Nephron progenitor cell (in vitro differentiated cells): Measurements from ENCODE around the gene SHMT2.
A peak's percentile ranks its signal among the peaks of the same experiment; 100 is the strongest.

Experiments
- DNase-seq: peaks from one replicate; pipeline ENCODE4 v3.0.0; 2021
- H3K27ac Mint-ChIP-seq: 2 replicates; pipeline ENCODE4 v1.8.0; 2021; ENCODE audit warnings: mild to moderate bottlenecking, moderate library complexity, mixed read lengths
- H3K27me3 Mint-ChIP-seq: 2 replicates; pipeline ENCODE4 v1.8.0; 2021; ENCODE audit warnings: mild to moderate bottlenecking, low read depth, mixed read lengths; ENCODE audit not compliant: poor library complexity
- H3K36me3 Mint-ChIP-seq: 2 replicates; pipeline ENCODE4 v1.8.0; 2021; ENCODE audit warnings: low read depth, mixed read lengths
- H3K4me1 Mint-ChIP-seq: 2 replicates; pipeline ENCODE4 v1.8.0; 2021; ENCODE audit warnings: mixed read lengths
- H3K4me3 Mint-ChIP-seq: 2 replicates; pipeline ENCODE4 v1.8.0; 2021; ENCODE audit warnings: mild to moderate bottlenecking, moderate library complexity, mixed read lengths
- H3K9me3 Mint-ChIP-seq: 2 replicates; pipeline ENCODE4 v1.8.0; 2021; ENCODE audit warnings: mild to moderate bottlenecking, moderate library complexity, mixed read lengths
- CTCF ChIP-seq: fragments of 200-600 bp; sonication (generic); IDR thresholded peaks from 2 replicates; pipeline ENCODE4 v1.5.0; 2021; ENCODE audit warnings: antibody characterized with exemption

SHMT2 gene

DNA sequence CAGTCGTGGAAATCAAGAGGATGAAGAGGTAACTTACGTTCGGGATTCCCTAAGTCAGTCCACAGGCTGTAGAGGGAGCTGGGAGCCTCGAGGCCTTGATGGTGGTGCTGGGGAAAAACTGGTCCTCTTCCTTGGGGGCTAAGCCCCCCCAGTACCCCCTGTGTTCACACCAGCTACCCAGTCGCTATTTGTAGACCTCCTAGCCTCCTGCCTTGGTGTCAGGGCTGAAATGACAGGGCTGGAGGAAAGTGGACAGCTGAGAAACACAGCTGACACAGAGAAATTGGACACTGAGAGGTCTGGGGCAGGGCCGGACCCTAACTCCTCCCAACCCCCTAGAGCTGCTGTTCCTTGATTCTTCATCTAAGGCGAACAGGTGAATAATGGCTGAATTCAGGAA is 21.4 kb downstream of the SHMT2 start, which contains the start of gene STAC3:
STAC3 (minus strand) TSS at position 232 of the 400 bp plus-strand sequence. CDS start 1,551 bp downstream, outside the sequence.
- H3K27ac Mint-ChIP-seq = peak within 1 kb of the TSS; percentile 66
- peaks cover 4% of the 10 kb centered on the region for H3K27me3 Mint-ChIP-seq
- no peak within 1 kb of the TSS for H3K4me3 Mint-ChIP-seq

GRCh38 chr12:57254506-57255280 is 25.2 kb downstream of the SHMT2 start:
- H3K4me3 Mint-ChIP-seq = no peak overlapping the region
- TF ChIP-seq CTCF = no peak
- peaks cover 39% of the 10 kb centered on the region for H3K36me3 Mint-ChIP-seq
- peaks cover 25% of the 10 kb centered on the region for H3K4me1 Mint-ChIP-seq
- H3K9me3 Mint-ChIP-seq = no peaks in the 10 kb centered on the region
- H3K27me3 Mint-ChIP-seq = no peaks in the 10 kb centered on the region
- H3K27ac Mint-ChIP-seq = peak overlapping the region; percentile 45
- DNase-seq = no peak

More for the DNA sequence above, 21.4 kb downstream of the SHMT2 start, which contains the start of gene STAC3:
- Mint-ChIP-seq H3K4me1 (peaks cover 39% of the 10 kb centered on the region), H3K36me3 (peaks cover 26% of the 10 kb centered on the region), H3K9me3 (no peaks in the 10 kb centered on the region)
- no peak for DNase-seq
- TF ChIP-seq CTCF = no peak

GRCh38 chr12:57255916-57256315 is 26.4 kb downstream of the SHMT2 start:
- Mint-ChIP-seq H3K4me3 (no peak overlapping the region), H3K4me1 (peaks cover 21% of the 10 kb centered on the region), H3K36me3 (peaks cover 41% of the 10 kb centered on the region), H3K27ac (no peak overlapping the region), H3K9me3 (no peaks in the 10 kb centered on the region), H3K27me3 (no peaks in the 10 kb centered on the region)
- DNase-seq = no peak
- no peak for TF ChIP-seq CTCF

DNA sequence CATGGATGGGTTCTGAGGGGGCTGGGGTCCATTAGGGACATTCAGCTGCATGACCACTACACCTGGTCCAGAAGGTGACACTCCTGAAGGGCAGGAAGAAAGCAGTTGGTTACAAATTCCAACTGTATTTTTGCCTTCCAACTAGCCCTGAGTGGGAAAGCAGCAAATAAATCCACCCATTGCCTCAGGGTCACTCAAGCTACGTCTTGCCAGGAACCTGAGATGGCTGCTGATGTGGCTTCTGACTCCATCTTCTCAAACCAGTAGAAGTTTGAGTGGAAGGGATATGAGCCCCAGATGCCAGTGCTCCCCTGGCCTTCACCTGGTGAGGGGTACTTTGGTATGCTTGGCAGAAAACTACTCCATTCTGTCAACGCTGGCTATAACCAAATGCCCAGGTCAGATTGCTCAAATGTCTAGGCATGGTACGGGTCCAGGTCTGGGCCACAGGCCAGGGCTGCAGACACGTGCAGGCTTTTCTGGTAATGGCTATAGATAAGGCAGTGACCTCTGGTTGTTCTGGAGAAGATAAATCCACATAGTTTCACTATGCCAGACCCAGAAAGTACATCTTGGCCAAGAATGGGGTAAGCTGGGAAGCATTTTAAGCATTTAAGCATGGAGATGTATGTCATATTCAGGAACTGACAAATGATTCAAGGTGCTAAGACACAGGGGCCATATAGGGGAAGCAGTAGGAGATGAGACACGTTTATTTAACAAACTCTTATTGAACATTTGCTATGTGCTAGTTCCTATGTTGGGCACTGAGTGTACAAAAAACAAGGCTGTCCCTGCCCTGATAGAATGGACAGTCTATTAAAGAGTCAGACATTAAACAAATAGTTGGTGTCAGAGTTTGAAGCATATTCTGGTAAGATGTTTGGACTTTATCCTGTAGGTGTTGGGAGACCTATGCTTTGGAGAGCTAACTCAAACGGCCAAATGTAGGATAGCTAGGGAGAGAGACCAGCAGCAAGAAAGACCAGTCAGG is 29.8 kb downstream of the SHMT2 start:
- Mint-ChIP-seq H3K36me3 (peaks cover 37% of the 10 kb centered on the region), H3K27me3 (peaks cover 3% of the 10 kb centered on the region), H3K9me3 (no peaks in the 10 kb centered on the region), H3K27ac (no peak overlapping the region), H3K4me1 (peaks cover 34% of the 10 kb centered on the region), H3K4me3 (no peak overlapping the region)
- no peak for DNase-seq
- no peak for TF ChIP-seq CTCF

- no peak for DNase-seq
- Mint-ChIP-seq H3K4me1 (peaks cover 34% of the 10 kb centered on the region), H3K4me3 (no peak overlapping the region), H3K27ac (no peak overlapping the region), H3K36me3 (peaks cover 41% of the 10 kb centered on the region), H3K27me3 (peaks cover 3% of the 10 kb centered on the region), H3K9me3 (no peaks in the 10 kb centered on the region)
- no peak for TF ChIP-seq CTCF
These were observed 30.9 kb downstream of the SHMT2 start for GRCh38 chr12:57260366-57260765.
